A673 (cell line): ENCODE data around the gene PATE3. TPM values are rescaled to one million over a fixed set of nuclear protein-coding genes. Genes with fewer than 3 reads are reported as not detected.

ENCODE experiments used
- Bru-seq: library from RNA; stranded (reverse); fragments of 400-500 nt; gene quantifications from one replicate; lab custom pipeline; 2021; lab: Mats Ljungman, UMichigan
- BruChase-seq, 2 experiments: library from RNA; stranded (reverse); fragments of 400-500 nt; gene quantifications; one replicate each; lab custom pipeline; 2021; lab: Mats Ljungman, UMichigan
- BruUV-seq: library from RNA; stranded (reverse); fragments of 400-500 nt; replicated peaks from 2 replicates; lab custom pipeline; 2021; lab: Mats Ljungman, UMichigan
- CTCF ChIA-PET: fragments of 300-600 bp; sonication (Branson Sonifier 250); formaldehyde crosslinking; loops from one replicate; lab custom pipeline; 2022; ENCODE audit warnings: antibody characterized with exemption; lab: Charles Lee
- POLR2A ChIA-PET: fragments of 300-600 bp; sonication (Branson Sonifier 250); formaldehyde crosslinking; loops from one replicate; lab custom pipeline; 2022; ENCODE audit warnings: antibody characterized with exemption; ENCODE audit not compliant: low non-redundant PET; lab: Charles Lee
- DNase-seq: peaks from one replicate; pipeline ENCODE4 v3.0.0-alpha.2; 2015; ENCODE audit warnings: low spot score
- H3K27ac ChIP-seq: fragments of 200-600 bp; sonication (generic); 2 replicates; pipeline ENCODE4 v1.5.1; 2016; ENCODE audit warnings: mixed run types, low read depth, mild to moderate bottlenecking, mixed read lengths, antibody characterized with exemption, low read length; ENCODE audit not compliant: poor library complexity, severe bottlenecking
- H3K27me3 ChIP-seq: fragments of 200-600 bp; sonication (generic); replicated peaks from 2 replicates; pipeline ENCODE4 v1.6.1; 2017; ENCODE audit warnings: mixed run types, low read depth, mild to moderate bottlenecking, mixed read lengths, antibody characterized with exemption, low read length; ENCODE audit not compliant: insufficient read depth, poor library complexity
- H3K36me3 ChIP-seq: fragments of 200-600 bp; sonication (generic); 2 replicates; pipeline ENCODE4 v1.6.1; 2016; ENCODE audit warnings: mixed run types, mild to moderate bottlenecking, mixed read lengths, antibody characterized with exemption, low read length; ENCODE audit not compliant: insufficient read depth, poor library complexity, severe bottlenecking
- H3K4me1 ChIP-seq: fragments of 200-600 bp; sonication (generic); 2 replicates; pipeline ENCODE4 v1.6.1; 2017; ENCODE audit warnings: mixed run types, mild to moderate bottlenecking, mixed read lengths, antibody characterized with exemption, low read length; ENCODE audit not compliant: insufficient read depth, poor library complexity, severe bottlenecking
- H3K4me3 ChIP-seq: fragments of 200-600 bp; sonication (generic); 2 replicates; pipeline ENCODE4 v1.5.1; 2016; ENCODE audit warnings: low read depth, mixed run types, mild to moderate bottlenecking, mixed read lengths, low read length; ENCODE audit not compliant: poor library complexity, severe bottlenecking
- H3K9me3 ChIP-seq: fragments of 200-600 bp; sonication (generic); 2 replicates; pipeline ENCODE4 v1.6.1; 2016; ENCODE audit warnings: mixed run types, low read depth, mild to moderate bottlenecking, mixed read lengths, antibody characterized with exemption, low read length; ENCODE audit not compliant: poor library complexity, severe bottlenecking
- CTCF ChIP-seq: fragments of 300-800, 200-600 bp; sonication (generic); conservative IDR thresholded peaks from 2 replicates; pipeline ENCODE4 v1.5.1; 2017; ENCODE audit warnings: low read depth, mild to moderate bottlenecking, antibody characterized with exemption, low read length, moderate library complexity, mixed read lengths
- EZH2 ChIP-seq: fragments of 200-600 bp; sonication (generic); IDR thresholded peaks from 2 replicates; pipeline ENCODE4 v1.6.1; 2017; ENCODE audit warnings: borderline replicate concordance, low read depth, mild to moderate bottlenecking, mixed read lengths, antibody characterized with exemption, low read length; ENCODE audit not compliant: poor library complexity, severe bottlenecking
- intact Hi-C: fragments of 100-400 bp; cut with micrococcal nuclease; formaldehyde crosslinking; loops from one replicate; pipeline ENCODE4 v1.10.0; 2022; ENCODE audit not compliant: unreplicated experiment
- long read RNA-seq: library from polyadenylated mRNA; stranded (forward); transcript quantifications from one replicate; pipeline ENCODE4 v2.0.0, GENCODE V29; 2022
- total RNA-seq: library from RNA; stranded (reverse); gene quantifications from 2 replicates; pipeline ENCODE4 v1.2.3, GENCODE V29; 2021

Gene PATE3
- total RNA-seq (not detected in 2 replicates), Bru-seq, nascent RNA (not detected), BruChase-seq, experiment 1, labeled RNA remaining after a 2-hour chase (not detected), BruChase-seq, experiment 2, labeled RNA remaining after a 6-hour chase (not detected)
- long read RNA-seq: 0 reads

GRCh38 chr11:125787827-125788226, at the start of gene PATE3:
Gene PATE3, plus strand, starts transcription at chr11:125788127. Its CDS starts 25 bp downstream, at chr11:125788152.
- intact Hi-C loops: no loop called here
- ChIA-PET CTCF (no interaction called here), POLR2A (no interaction called here)
- Histone ChIP-seq H3K4me3 (no peak within 1 kb of the TSS), H3K27me3 (peaks cover 5% of the 10 kb centered on the region), H3K9me3 (no peaks in the 10 kb centered on the region), H3K27ac (no peak within 1 kb of the TSS), H3K4me1 (no peaks in the 10 kb centered on the region), H3K36me3 (no peaks in the 10 kb centered on the region)
- TF ChIP-seq CTCF: no peak
- no peak for TF ChIP-seq EZH2
- no TSS peak for BruUV-seq
- no peak for DNase-seq

- Histone ChIP-seq H3K4me1 (no peaks in the 10 kb centered on the region), H3K9me3 (no peaks in the 10 kb centered on the region), H3K27me3 (peaks cover 70% of the 10 kb centered on the region), H3K4me3 (no peak overlapping the region), H3K27ac (no peak overlapping the region), H3K36me3 (no peaks in the 10 kb centered on the region)
- intact Hi-C loops: no loop called here
- no peak for DNase-seq
- ChIA-PET CTCF (no interaction called here), POLR2A (no interaction called here)
- no TSS peak for BruUV-seq
- TF ChIP-seq CTCF (no peak), EZH2 (no peak)
These were observed 47.3 kb upstream of the PATE3 start for GRCh38 chr11:125740617-125741016.

- Histone ChIP-seq H3K27me3 (peaks cover 70% of the 10 kb centered on the region), H3K27ac (no peak overlapping the region), H3K4me3 (no peak overlapping the region), H3K4me1 (no peaks in the 10 kb centered on the region), H3K36me3 (no peaks in the 10 kb centered on the region), H3K9me3 (no peaks in the 10 kb centered on the region)
- BruUV-seq: no TSS peak
- TF ChIP-seq CTCF (no peak), EZH2 (no peak)
- POLR2A ChIA-PET: no interaction called here
- CTCF ChIA-PET: no interaction called here
- no peak for DNase-seq
- intact Hi-C loops: no loop called here
These were observed 44.2 kb upstream of the PATE3 start for GRCh38 chr11:125743681-125744080.
